Measurements from ENCODE around the gene WWC2.

The WWC2 gene

GRCh38 chr4:183170894-183171293, 71.8 kb downstream of the WWC2 start:
- no peak for DNase-seq (ENCODE audit: low read depth in 1 of 2, low spot score in 1 of 2)

GRCh38 chr4:183171484-183172267, 72.6 kb downstream of the WWC2 start:
- H3K27ac ChIP-seq (replicated peaks) = no peak overlapping the region
- no peak for TF ChIP-seq SPI1 (IDR thresholded peaks at IDR 0.05; ENCODE audit: borderline replicate concordance, low read depth)
- TF ChIP-seq POLR2AphosphoS5 (IDR thresholded peaks at IDR 0.05; ENCODE audit: low read depth) = no peak
- TF ChIP-seq GABPA (IDR thresholded peaks at IDR 0.05; ENCODE audit: low read depth) = no peak
- TF ChIP-seq CTCF (IDR thresholded peaks at IDR 0.05; ENCODE audit: insufficient read depth, low read length) = no peak
- TF ChIP-seq REST (IDR thresholded peaks at IDR 0.05; ENCODE audit: insufficient replicate concordance, low read depth) = no peak
- no peak overlapping the region for H3K4me3 ChIP-seq (replicated peaks; ENCODE audit: insufficient read depth, low read length)
- no peak for DNase-seq (ENCODE audit: low read depth in 1 of 2, low spot score in 1 of 2)
- no peaks in the 10 kb centered on the region for H3K27me3 ChIP-seq (ENCODE audit: insufficient read depth, poor library complexity, severe bottlenecking)

More at GRCh38 chr4:183170894-183171293, 71.8 kb downstream of the WWC2 start:
- H3K27ac ChIP-seq (replicated peaks) = no peak overlapping the region
- H3K27me3 ChIP-seq (ENCODE audit: insufficient read depth, poor library complexity, severe bottlenecking) = no peaks in the 10 kb centered on the region
- TF ChIP-seq POLR2AphosphoS5 (IDR thresholded peaks at IDR 0.05; ENCODE audit: low read depth) (no peak), CTCF (IDR thresholded peaks at IDR 0.05; ENCODE audit: insufficient read depth, low read length) (no peak), GABPA (IDR thresholded peaks at IDR 0.05; ENCODE audit: low read depth) (no peak), REST (IDR thresholded peaks at IDR 0.05; ENCODE audit: insufficient replicate concordance, low read depth) (no peak), SPI1 (IDR thresholded peaks at IDR 0.05; ENCODE audit: borderline replicate concordance, low read depth) (no peak)
- H3K4me3 ChIP-seq (replicated peaks; ENCODE audit: insufficient read depth, low read length) = no peak overlapping the region

GRCh38 chr4:183172881-183173280, 73.8 kb downstream of the WWC2 start:
- H3K4me3 ChIP-seq (replicated peaks; ENCODE audit: insufficient read depth, low read length) = no peak overlapping the region
- DNase-seq (ENCODE audit: low read depth in 1 of 2, low spot score in 1 of 2) = no peak
- H3K27me3 ChIP-seq (ENCODE audit: insufficient read depth, poor library complexity, severe bottlenecking) = no peaks in the 10 kb centered on the region
- H3K27ac ChIP-seq (replicated peaks) = no peak overlapping the region
- no peak for TF ChIP-seq POLR2AphosphoS5 (IDR thresholded peaks at IDR 0.05; ENCODE audit: low read depth)
- no peak for TF ChIP-seq GABPA (IDR thresholded peaks at IDR 0.05; ENCODE audit: low read depth)
- TF ChIP-seq SPI1 (IDR thresholded peaks at IDR 0.05; ENCODE audit: borderline replicate concordance, low read depth) = no peak
- TF ChIP-seq REST (IDR thresholded peaks at IDR 0.05; ENCODE audit: insufficient replicate concordance, low read depth) = no peak
- no peak for TF ChIP-seq CTCF (IDR thresholded peaks at IDR 0.05; ENCODE audit: insufficient read depth, low read length)

Measured in HL-60 (cell line).